H1 (cell line): ENCODE measurements around the gene CLINT1. TPM values are rescaled to one million over a fixed set of nuclear protein-coding genes. Genes with fewer than 3 reads are reported as not detected.

Source experiments
- CTCF ChIA-PET: fragments of 300-600 bp; sonication (Branson Sonifier 250); formaldehyde crosslinking; loops from one replicate; lab custom pipeline; 2021; ENCODE audit not compliant: partially characterized antibody; lab: Charles Lee
- POLR2A ChIA-PET: fragments of 300-600 bp; sonication (Branson Sonifier 250); formaldehyde crosslinking; loops from one replicate; lab custom pipeline; 2021; ENCODE audit warnings: inconsistent platforms; ENCODE audit not compliant: partially characterized antibody; lab: Charles Lee
- DNase-seq, 2 experiments: peaks; one replicate each; pipeline versions ENCODE4 v3.0.0 to v3.0.0-alpha.2; 2010 to 2022; ENCODE audit warnings: low spot score in 2 of 2, low read depth in 1 of 2, mixed read lengths in 1 of 2
- FAIRE-seq: peaks from 2 replicates; lab custom pipeline; 2011; peaks lifted over from hg19 to GRCh38; lab: Jason Lieb, UNC
- H2AFZ ChIP-seq: 2 replicates; pipeline ENCODE4 v1.8.1; 2012; ENCODE audit warnings: low read length, inconsistent platforms
- H2AK5ac ChIP-seq: 2 replicates; pipeline ENCODE4 v1.6.1; 2013; ENCODE audit warnings: low read depth, low read length
- H2BK120ac ChIP-seq: replicated peaks from 2 replicates; pipeline ENCODE3; 2013; ENCODE audit warnings: low read depth, low read length, inconsistent platforms
- H2BK12ac ChIP-seq: 2 replicates; pipeline ENCODE4 v1.6.1; 2013; ENCODE audit warnings: low read depth, low read length
- H2BK15ac ChIP-seq: 2 replicates; pipeline ENCODE4 v1.6.1; 2013; ENCODE audit warnings: low read length
- H2BK20ac ChIP-seq: 2 replicates; pipeline ENCODE4 v1.6.1; 2013; ENCODE audit warnings: low read length
- H2BK5ac ChIP-seq: 2 replicates; pipeline ENCODE4 v1.6.1; 2013; ENCODE audit warnings: low read depth, low read length
- H3K14ac ChIP-seq: 2 replicates; pipeline ENCODE4 v1.6.1; 2013; ENCODE audit warnings: inconsistent platforms; ENCODE audit not compliant: insufficient read length
- H3K18ac ChIP-seq: 2 replicates; pipeline ENCODE4 v1.6.1; 2013; ENCODE audit warnings: low read length; ENCODE audit errors: extremely low read depth
- H3K23ac ChIP-seq: 2 replicates; pipeline ENCODE4 v1.6.1; 2013; ENCODE audit warnings: inconsistent platforms; ENCODE audit not compliant: insufficient read length
- H3K23me2 ChIP-seq: 2 replicates; pipeline ENCODE4 v1.6.1; 2013; ENCODE audit warnings: low read depth, low read length
- H3K27ac ChIP-seq: 2 replicates; pipeline ENCODE4 v1.6.1; 2011; ENCODE audit warnings: low read depth, low read length, inconsistent platforms
- H3K27me3 ChIP-seq, 4 experiments: replicated peaks in 1 of 4; 1 replicate in 1 of 4; 2 replicates in 3 of 4; pipeline versions ENCODE4 v1.6.1 to v1.8.1; 2011 to 2013; ENCODE audit warnings: low read length in 3 of 4, mild to moderate bottlenecking in 3 of 4, inconsistent platforms in 2 of 4, mixed read lengths in 2 of 4, moderate library complexity in 1 of 4; ENCODE audit not compliant: control insufficient read depth in 3 of 4, insufficient read depth in 3 of 4; ENCODE audit errors: extremely low read depth in 1 of 4
- H3K36me3 ChIP-seq, 4 experiments: 2 replicates each; pipeline versions ENCODE4 v1.6.1 to v1.8.1; 2011 to 2013; ENCODE audit warnings: mild to moderate bottlenecking in 4 of 4, low read length in 3 of 4, moderate library complexity in 2 of 4, control low read depth in 1 of 4, inconsistent platforms in 1 of 4; ENCODE audit not compliant: insufficient read depth in 4 of 4, control insufficient read depth in 2 of 4
- H3K4ac ChIP-seq: replicated peaks from 2 replicates; pipeline ENCODE3; 2013; ENCODE audit warnings: low read length, low read depth, mixed read lengths, inconsistent platforms; ENCODE audit not compliant: insufficient read length
- H3K4me1 ChIP-seq, 4 experiments: replicated peaks in 1 of 4; 1 replicate in 1 of 4; 2 replicates in 3 of 4; pipeline versions ENCODE4 v1.6.1 to v1.8.1; 2011 to 2013; ENCODE audit warnings: low read length in 3 of 4, inconsistent platforms in 2 of 4, mixed read lengths in 1 of 4; ENCODE audit not compliant: insufficient read depth in 4 of 4, control insufficient read depth in 3 of 4
- H3K4me2 ChIP-seq, 2 experiments: 2 replicates each; pipeline versions ENCODE4 v1.6.1 to v1.8.1; 2011 to 2013; ENCODE audit warnings: low read depth in 2 of 2, low read length in 2 of 2, control low read depth in 1 of 2, inconsistent platforms in 1 of 2, mild to moderate bottlenecking in 1 of 2; ENCODE audit not compliant: insufficient read depth in 1 of 2
- H3K4me3 ChIP-seq, 4 experiments: fragments of 200-600, 300-600 bp in 1 of 4; sonication (generic), shearing (Covaris generic), sonication (Bioruptor Twin) in 1 of 4; 2 replicates each; pipeline versions ENCODE4 v1.5.1 to v1.8.1; 2011 to 2016; ENCODE audit warnings: low read length in 4 of 4, low read depth in 3 of 4, control low read depth in 2 of 4, inconsistent platforms in 2 of 4, mild to moderate bottlenecking in 2 of 4, mixed read lengths in 1 of 4, moderate library complexity in 1 of 4; ENCODE audit not compliant: insufficient read depth in 2 of 4; ENCODE audit errors: extremely low read depth in 1 of 4
- H3K56ac ChIP-seq: replicated peaks from 2 replicates; pipeline ENCODE3; 2013; ENCODE audit warnings: low read depth, mild to moderate bottlenecking, mixed read lengths, low read length, inconsistent platforms; ENCODE audit not compliant: insufficient read length
- H3K79me1 ChIP-seq: 2 replicates; pipeline ENCODE4 v1.6.1; 2013; ENCODE audit warnings: low read depth, low read length, control low read depth
- H3K79me2 ChIP-seq, 2 experiments: 2 replicates each; pipeline versions ENCODE4 v1.6.1 to v1.8.1; 2012 to 2013; ENCODE audit warnings: low read length in 2 of 2, mild to moderate bottlenecking in 2 of 2, inconsistent platforms in 1 of 2; ENCODE audit not compliant: insufficient read depth in 2 of 2, control insufficient read depth in 1 of 2
- H3K9ac ChIP-seq, 4 experiments: replicated peaks in 1 of 4; 1 replicate in 1 of 4; 2 replicates in 3 of 4; pipeline versions ENCODE4 v1.6.1 to v1.8.1; 2011 to 2013; ENCODE audit warnings: low read depth in 3 of 4, low read length in 3 of 4, control low read depth in 2 of 4, mild to moderate bottlenecking in 2 of 4, moderate library complexity in 2 of 4, inconsistent platforms in 1 of 4; ENCODE audit errors: extremely low read depth in 1 of 4
- H3K9me3 ChIP-seq, 2 experiments: 2 replicates each; pipeline versions ENCODE4 v1.6.1 to v1.8.1; 2012 to 2013; ENCODE audit warnings: mild to moderate bottlenecking in 2 of 2, moderate library complexity in 2 of 2, control low read depth in 1 of 2, inconsistent platforms in 1 of 2, low read depth in 1 of 2, low read length in 1 of 2, mixed read lengths in 1 of 2; ENCODE audit not compliant: insufficient read depth in 2 of 2
- H4K20me1 ChIP-seq, 2 experiments: replicated peaks in 1 of 2; 2 replicates each; pipeline versions ENCODE3 to v1.8.1; 2011 to 2013; ENCODE audit warnings: inconsistent platforms in 2 of 2, low read length in 2 of 2, mild to moderate bottlenecking in 1 of 2; ENCODE audit not compliant: insufficient read depth in 2 of 2, control insufficient read depth in 1 of 2
- H4K5ac ChIP-seq: 2 replicates; pipeline ENCODE4 v1.6.1; 2013; ENCODE audit warnings: low read length, low read depth, mixed read lengths, inconsistent platforms; ENCODE audit not compliant: insufficient read length
- H4K8ac ChIP-seq: 2 replicates; pipeline ENCODE4 v1.8.0; 2013; ENCODE audit warnings: mild to moderate bottlenecking, moderate library complexity, low read length, inconsistent platforms; ENCODE audit not compliant: insufficient read depth; ENCODE audit errors: extremely low read depth
- H4K91ac ChIP-seq: replicated peaks from 2 replicates; pipeline ENCODE3; 2013; ENCODE audit warnings: low read length, mixed read lengths, inconsistent platforms; ENCODE audit not compliant: insufficient read length
- ASH2L ChIP-seq: fragments of 200-600, 300-600 bp; sonication (generic); IDR thresholded peaks from one replicate; pipeline ENCODE4 v1.7.1; 2017; ENCODE audit warnings: low read length
- EZH2 ChIP-seq: fragments of 200-600 bp; sonication (generic); IDR thresholded peaks from 2 replicates; pipeline ENCODE4 v1.7.1; 2012; ENCODE audit warnings: low read depth, mild to moderate bottlenecking, moderate library complexity, low read length, inconsistent platforms; ENCODE audit not compliant: severe bottlenecking
- HDAC2 ChIP-seq, 2 experiments: fragments of 300-600 bp in 1 of 2; sonication (generic) in 1 of 2; IDR thresholded peaks; 2 replicates each; pipeline ENCODE4 v1.6.1; 2011 to 2012; ENCODE audit warnings: low read depth in 2 of 2, low read length in 2 of 2, mild to moderate bottlenecking in 2 of 2, moderate library complexity in 2 of 2, borderline replicate concordance in 1 of 2, inconsistent platforms in 1 of 2
- MAX ChIP-seq: IDR thresholded peaks from 2 replicates; pipeline ENCODE4 v1.6.1; 2012; ENCODE audit warnings: inconsistent platforms
- NANOG ChIP-seq: IDR thresholded peaks from 2 replicates; pipeline ENCODE4 v1.6.1; 2011; ENCODE audit warnings: low read length, low read depth, mild to moderate bottlenecking, inconsistent platforms; ENCODE audit not compliant: insufficient read depth, poor library complexity, severe bottlenecking
- RAD21 ChIP-seq, 2 experiments: IDR thresholded peaks in 1 of 2; conservative IDR thresholded peaks in 1 of 2; 2 replicates each; pipeline ENCODE4 v1.6.1; 2011; ENCODE audit warnings: low read depth in 2 of 2, low read length in 2 of 2, improper control_type of control experiment in 1 of 2, inconsistent platforms in 1 of 2, mild to moderate bottlenecking in 1 of 2, moderate library complexity in 1 of 2
- SAP30 ChIP-seq: fragments of 300-600 bp; sonication (generic); IDR thresholded peaks from 2 replicates; pipeline ENCODE4 v1.7.1; 2012; ENCODE audit warnings: low read length, moderate library complexity, mild to moderate bottlenecking, inconsistent platforms; ENCODE audit not compliant: insufficient read depth, insufficient replicate concordance
- SIN3A ChIP-seq, 2 experiments: IDR thresholded peaks in 1 of 2; conservative IDR thresholded peaks in 1 of 2; 2 replicates each; pipeline ENCODE4 v1.6.1; 2011 to 2012; ENCODE audit warnings: low read length in 2 of 2, improper control_type of control experiment in 1 of 2, low read depth in 1 of 2, mild to moderate bottlenecking in 1 of 2
- SP1 ChIP-seq: IDR thresholded peaks from 2 replicates; pipeline ENCODE4 v1.6.1; 2011; ENCODE audit warnings: low read depth, low read length
- TAF1 ChIP-seq: IDR thresholded peaks from 2 replicates; pipeline ENCODE4 v1.6.1; 2011; ENCODE audit warnings: mild to moderate bottlenecking, low read depth, low read length
- TEAD4 ChIP-seq: IDR thresholded peaks from 2 replicates; pipeline ENCODE4 v1.6.1; 2012; ENCODE audit warnings: low read depth, low read length, inconsistent platforms, mixed read lengths
- YY1 ChIP-seq: IDR thresholded peaks from 2 replicates; pipeline ENCODE4 v1.6.1; 2011; ENCODE audit warnings: low read depth, mild to moderate bottlenecking, low read length
- WGBS, 2 experiments: shearing (Covaris generic) in 1 of 2; methylation state at CpG; one replicate each; pipeline versions ENCODE4 v1.1.6 to v1.1.7; 2013 to 2015; ENCODE audit warnings: low lambda C conversion rate in 2 of 2, mixed read lengths in 2 of 2, inconsistent platforms in 1 of 2, low coverage in 1 of 2, missing lambda C conversion rate in 1 of 2; ENCODE audit not compliant: insufficient replicate concordance in 2 of 2, insufficient coverage in 1 of 2, insufficient read length in 1 of 2; ENCODE audit errors: extremely low coverage in 1 of 2, missing lambda C conversion rate in 1 of 2; 5-methylcytosine and 5-hydroxymethylcytosine counted together
- polyA plus RNA-seq, 7 experiments: library from polyadenylated mRNA; depleted of rRNA in 3 of 7; stranded (reverse) in 5 of 7; unstranded in 2 of 7; fragments of >200 nt in 5 of 7; fragments of 200-250 nt in 2 of 7; gene quantifications; 1 replicate in 5 of 7; 2 replicates in 1 of 7; 4 replicates in 1 of 7; pipeline versions ENCODE4 v1.2.1 to v1.2.3, GENCODE V29; 2011 to 2013; ENCODE audit warnings: missing spikeins in 2 of 7, mixed read lengths in 2 of 7
- total RNA-seq: library from RNA; stranded (reverse); fragmentation: NEBNext Ultra II Directional; extraction: Animal tissue kit (Norgen Biotek cat#: 25700); gene quantifications from 2 replicates; pipeline ENCODE4 v1.2.1, GENCODE V29; 2021

CLINT1 gene
- total and polyA plus RNA-seq, 2 of the 8 experiments (the other 6 are each of a cell fraction or from before 2014, with no cell fraction given) = 85.9 to 140 TPM

GRCh38 chr5:157864067-157864466, 5.1 kb upstream of the CLINT1 start:
- no peak overlapping the region for H2BK12ac ChIP-seq
- H3K4ac ChIP-seq = no peak overlapping the region
- ChIA-PET CTCF (interaction anchor here (0.6 to 4.3 kb wide), 10 partner anchors 8 to 143 kb away, joined by 3 to 25 read pairs (median 4); no protein-coding TSS in a partner anchor), POLR2A (no interaction called here)
- no peak overlapping the region for H2BK15ac ChIP-seq
- H4K8ac ChIP-seq = no peak overlapping the region; the same call in 1 of the 2 replicates
- no peak overlapping the region for H3K23ac ChIP-seq
- H4K5ac ChIP-seq = no peak overlapping the region
- 58% methylated on average over 4 of the region's 4 CpGs; no CpG with 5 or more reads in 1 of the 2 experiments for whole genome bisulfite sequencing, 2 experiments
- H3K27ac ChIP-seq = no peak overlapping the region
- no peak overlapping the region for H2BK20ac ChIP-seq
- H4K20me1 ChIP-seq = no peaks in the 10 kb centered on the region
- no peaks in the 10 kb centered on the region for H3K23me2 ChIP-seq
- no peak overlapping the region for H3K4me3 ChIP-seq
- no peak overlapping the region for H3K9ac ChIP-seq
- no peaks in the 10 kb centered on the region for H3K36me3 ChIP-seq
- H3K18ac ChIP-seq = no peak overlapping the region
- H3K14ac ChIP-seq = no peak overlapping the region
- peak in 1 of 2 experiments; percentile 21 for DNase-seq
- no peak overlapping the region for H2AFZ ChIP-seq
- FAIRE-seq = no peak
- H3K4me2 ChIP-seq = no peak overlapping the region
- H3K79me2 ChIP-seq = no peaks in the 10 kb centered on the region
- no peak overlapping the region for H2BK5ac ChIP-seq
- no peaks in the 10 kb centered on the region for H3K79me1 ChIP-seq
- H3K9me3 ChIP-seq = no peaks in the 10 kb centered on the region
- no peaks in the 10 kb centered on the region for H3K27me3 ChIP-seq
- no peak overlapping the region for H3K56ac ChIP-seq
- H3K4me1 ChIP-seq = peaks cover 0 to 6% (median 2%) of the 10 kb centered on the region in 4 experiments; a peak in 3 of 7 replicates
- no peak overlapping the region for H2AK5ac ChIP-seq
- H2BK120ac ChIP-seq = no peak overlapping the region
- no peak overlapping the region for H4K91ac ChIP-seq
- TF ChIP-seq MAX (no peak; the same call in 1 of the 2 replicates), TEAD4 (peak; percentile 76), EZH2 (no peak), ASH2L (no peak), RAD21 (IDR thresholded peaks at IDR 0.05 in 1 of 2, conservative IDR thresholded peaks at IDR 0.05 in 1 of 2; ENCODE audit: low read depth in 2 of 2, low read length in 2 of 2) (peak; percentile 21 to 36), SIN3A (conservative IDR thresholded peaks at IDR 0.05 in 1 of 2, IDR thresholded peaks at IDR 0.05 in 1 of 2; ENCODE audit: low read depth in 1 of 2, low read length in 2 of 2) (peak; percentile 87 to 95), NANOG (peak; percentile 31), YY1 (peak; percentile 68; the same call in 1 of the 2 replicates), TAF1 (no peak), SAP30 (peak; percentile 57), HDAC2 (IDR thresholded peaks at IDR 0.05; ENCODE audit: borderline replicate concordance in 1 of 2, low read depth in 2 of 2, low read length in 2 of 2) (0 out of 4 replicates have a peak, but pooled peaks of 1 of the 2 experiments have one; percentile 45), SP1 (no peak)
